PFSK-1 (cell line): ENCODE measurements around the gene DHRSX.

Experiments
- FOXP2 ChIP-seq: optimal IDR thresholded peaks from 2 replicates; pipeline ENCODE3; 2011; ENCODE audit warnings: borderline replicate concordance, control low read depth, inconsistent platforms; ENCODE audit not compliant: insufficient read depth; ENCODE audit errors: extremely low read length, extremely low read depth
- POLR2AphosphoS5 ChIP-seq: IDR thresholded peaks from 2 replicates; pipeline ENCODE4 v1.6.1; 2012; ENCODE audit warnings: low read depth, mild to moderate bottlenecking, control low read depth, low read length, moderate library complexity
- REST ChIP-seq, 2 experiments: IDR thresholded peaks; 2 replicates each; pipeline versions ENCODE4 v1.6.1 to v1.8.0; 2011 to 2012; ENCODE audit warnings: low read depth in 2 of 2, low read length in 2 of 2, control low read depth in 1 of 2, inconsistent platforms in 1 of 2, mild to moderate bottlenecking in 1 of 2, moderate library complexity in 1 of 2; ENCODE audit not compliant: insufficient read depth in 1 of 2
- SIN3A ChIP-seq: IDR thresholded peaks from 2 replicates; pipeline ENCODE4 v1.6.1; 2012; ENCODE audit warnings: mild to moderate bottlenecking, low read length, moderate library complexity, borderline replicate concordance; ENCODE audit not compliant: insufficient read depth
- TAF1 ChIP-seq: IDR thresholded peaks from 2 replicates; pipeline ENCODE4 v1.6.1; 2012; ENCODE audit warnings: low read length, control low read depth, borderline replicate concordance; ENCODE audit not compliant: insufficient read depth

The DHRSX gene

DNA sequence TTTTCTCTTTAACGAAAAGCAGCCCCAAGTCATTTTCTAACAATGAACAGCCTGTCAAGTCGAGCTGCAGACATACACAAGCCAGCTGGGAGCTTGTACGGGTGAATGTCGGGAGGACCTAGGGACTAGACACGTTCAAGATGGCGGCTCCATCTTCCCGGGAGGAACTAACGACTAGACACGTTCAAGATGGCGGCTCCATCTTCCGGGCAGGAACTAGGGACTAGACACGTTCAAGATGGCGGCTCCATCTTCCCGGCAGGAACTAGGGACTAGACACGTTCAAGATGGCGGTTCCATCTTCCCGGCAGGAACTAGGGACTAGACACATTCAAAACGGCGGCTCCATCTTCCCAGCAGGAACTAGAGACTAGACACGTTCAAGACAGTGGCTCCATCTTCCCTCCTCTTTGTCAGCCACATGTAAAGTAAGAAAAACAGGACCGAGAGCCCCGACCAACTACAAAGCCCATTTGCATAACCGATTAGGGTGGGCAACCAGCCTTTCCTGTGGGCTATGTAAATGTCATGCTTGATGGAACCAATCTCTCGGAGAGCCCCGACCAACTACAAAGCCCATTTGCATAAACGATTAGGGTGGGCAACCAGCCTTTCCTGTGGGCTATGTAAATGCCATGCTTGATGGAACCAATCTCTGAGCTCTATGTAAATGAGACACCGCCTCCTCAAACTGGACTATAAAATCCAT lies 175.5 kb downstream of the DHRSX start:
- no peak for TF ChIP-seq TAF1

- TF ChIP-seq SIN3A (no peak), FOXP2 (no peak)
Observed at GRCh38 chrX:2324151-2324550, 176.6 kb downstream of the DHRSX start.

GRCh38 chrX:2321411-2321810 lies 179.4 kb downstream of the DHRSX start:
- TF ChIP-seq TAF1 (no peak), REST (IDR thresholded peaks at IDR 0.05; ENCODE audit: insufficient read depth in 1 of 2, low read depth in 2 of 2, low read length in 2 of 2) (no peak), POLR2AphosphoS5 (no peak), SIN3A (no peak), FOXP2 (no peak)

- no peak for TF ChIP-seq POLR2AphosphoS5
- TF ChIP-seq FOXP2, result no peak
- TF ChIP-seq TAF1, result no peak
- TF ChIP-seq SIN3A, result no peak
- no peak for TF ChIP-seq REST (IDR thresholded peaks at IDR 0.05; ENCODE audit: insufficient read depth in 1 of 2, low read depth in 2 of 2, low read length in 2 of 2)
Observed at GRCh38 chrX:2320580-2321327, 180.0 kb downstream of the DHRSX start.

DNA sequence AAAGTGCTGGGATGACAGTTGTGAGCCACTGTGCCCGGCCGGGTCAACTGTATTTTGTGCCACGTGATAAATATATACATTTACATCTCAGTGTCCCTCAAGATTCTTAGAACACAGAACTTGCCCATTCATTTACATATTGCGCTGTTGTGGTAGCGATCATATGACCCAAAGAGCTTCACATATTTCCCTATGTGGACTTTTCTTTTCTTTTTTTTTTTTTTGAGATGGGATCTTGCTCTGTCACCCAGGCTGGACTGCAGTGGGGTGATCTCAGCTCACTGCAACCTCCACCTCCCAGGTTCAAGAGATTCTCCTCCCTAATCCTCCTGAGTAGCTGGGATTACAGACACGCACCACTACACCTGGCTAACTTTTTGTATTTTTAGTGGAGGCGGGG lies 180.7 kb downstream of the DHRSX start:
- TF ChIP-seq POLR2AphosphoS5, result no peak
- no peak for TF ChIP-seq FOXP2
- TF ChIP-seq SIN3A, result no peak
- TF ChIP-seq TAF1, result no peak
- no peak for TF ChIP-seq REST (IDR thresholded peaks at IDR 0.05; ENCODE audit: insufficient read depth in 1 of 2, low read depth in 2 of 2, low read length in 2 of 2)

DNA sequence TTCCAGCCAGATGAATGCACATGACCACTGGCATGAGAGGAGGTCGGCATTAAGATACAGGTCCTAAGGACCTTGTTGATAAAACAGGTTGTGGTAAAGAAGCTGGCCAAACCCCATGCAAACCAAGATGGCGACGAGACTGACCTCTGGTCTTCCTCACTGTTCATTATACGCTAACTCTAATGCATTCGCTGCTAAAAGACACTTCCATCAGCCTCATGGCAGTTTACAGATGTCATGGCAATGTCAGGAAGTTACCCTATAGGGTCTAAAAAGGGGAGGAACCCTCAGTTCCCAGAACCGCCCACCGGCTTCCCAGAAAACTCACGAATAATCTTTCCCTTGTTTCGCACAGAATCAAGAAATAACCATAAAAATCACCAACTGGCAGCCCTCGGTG lies 182.4 kb downstream of the DHRSX start:
- TF ChIP-seq FOXP2, result no peak
